Measurements from ENCODE around the gene CDKN1B. TPM values are rescaled to one million over a fixed set of nuclear protein-coding genes. Genes with fewer than 3 reads are reported as not detected.
A peak's percentile ranks its signal among the peaks of the same experiment; 100 is the strongest.

The CDKN1B gene
- total and polyA plus RNA-seq, 2 experiments from 2014 or later, result 9.3 to 27.9 TPM

DNA sequence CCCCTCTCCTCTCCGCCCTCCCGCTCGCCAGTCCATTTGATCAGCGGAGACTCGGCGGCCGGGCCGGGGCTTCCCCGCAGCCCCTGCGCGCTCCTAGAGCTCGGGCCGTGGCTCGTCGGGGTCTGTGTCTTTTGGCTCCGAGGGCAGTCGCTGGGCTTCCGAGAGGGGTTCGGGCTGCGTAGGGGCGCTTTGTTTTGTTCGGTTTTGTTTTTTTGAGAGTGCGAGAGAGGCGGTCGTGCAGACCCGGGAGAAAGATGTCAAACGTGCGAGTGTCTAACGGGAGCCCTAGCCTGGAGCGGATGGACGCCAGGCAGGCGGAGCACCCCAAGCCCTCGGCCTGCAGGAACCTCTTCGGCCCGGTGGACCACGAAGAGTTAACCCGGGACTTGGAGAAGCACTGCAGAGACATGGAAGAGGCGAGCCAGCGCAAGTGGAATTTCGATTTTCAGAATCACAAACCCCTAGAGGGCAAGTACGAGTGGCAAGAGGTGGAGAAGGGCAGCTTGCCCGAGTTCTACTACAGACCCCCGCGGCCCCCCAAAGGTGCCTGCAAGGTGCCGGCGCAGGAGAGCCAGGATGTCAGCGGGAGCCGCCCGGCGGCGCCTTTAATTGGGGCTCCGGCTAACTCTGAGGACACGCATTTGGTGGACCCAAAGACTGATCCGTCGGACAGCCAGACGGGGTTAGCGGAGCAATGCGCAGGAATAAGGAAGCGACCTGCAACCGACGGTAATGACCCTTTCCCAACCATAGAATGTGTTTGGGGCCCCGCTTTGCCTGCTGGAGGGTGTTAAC is 615 bp downstream of the CDKN1B start:
- H3K4me2 ChIP-seq, result peak overlapping the region; percentile 97
- TF ChIP-seq STAT1 (IDR thresholded peaks at IDR 0.05; ENCODE audit: unreplicated experiment) (no peak), ZNF331 (CRISPR knock-in tag; IDR thresholded peaks at IDR 0.05; ENCODE audit: low read depth) (no peak), POLR2AphosphoS5 (IDR thresholded peaks at IDR 0.05; ENCODE audit: low read depth) (no peak), JUNB (IDR thresholded peaks at IDR 0.05; ENCODE audit: unreplicated experiment) (no peak), CREB1 (CRISPR knock-in tag; IDR thresholded peaks at IDR 0.05; ENCODE audit: low read depth) (no peak), REST (IDR thresholded peaks at IDR 0.05; ENCODE audit: unreplicated experiment) (no peak), EZH2 (IDR thresholded peaks at IDR 0.05; ENCODE audit: low read depth, unreplicated experiment) (no peak), ETS1 (IDR thresholded peaks at IDR 0.05) (no peak), NANOG (IDR thresholded peaks at IDR 0.05; ENCODE audit: borderline replicate concordance) (no peak), EZH2phosphoT487 (IDR thresholded peaks at IDR 0.05; ENCODE audit: unreplicated experiment) (no peak)
- TF ChIP-seq, protein P1, sequence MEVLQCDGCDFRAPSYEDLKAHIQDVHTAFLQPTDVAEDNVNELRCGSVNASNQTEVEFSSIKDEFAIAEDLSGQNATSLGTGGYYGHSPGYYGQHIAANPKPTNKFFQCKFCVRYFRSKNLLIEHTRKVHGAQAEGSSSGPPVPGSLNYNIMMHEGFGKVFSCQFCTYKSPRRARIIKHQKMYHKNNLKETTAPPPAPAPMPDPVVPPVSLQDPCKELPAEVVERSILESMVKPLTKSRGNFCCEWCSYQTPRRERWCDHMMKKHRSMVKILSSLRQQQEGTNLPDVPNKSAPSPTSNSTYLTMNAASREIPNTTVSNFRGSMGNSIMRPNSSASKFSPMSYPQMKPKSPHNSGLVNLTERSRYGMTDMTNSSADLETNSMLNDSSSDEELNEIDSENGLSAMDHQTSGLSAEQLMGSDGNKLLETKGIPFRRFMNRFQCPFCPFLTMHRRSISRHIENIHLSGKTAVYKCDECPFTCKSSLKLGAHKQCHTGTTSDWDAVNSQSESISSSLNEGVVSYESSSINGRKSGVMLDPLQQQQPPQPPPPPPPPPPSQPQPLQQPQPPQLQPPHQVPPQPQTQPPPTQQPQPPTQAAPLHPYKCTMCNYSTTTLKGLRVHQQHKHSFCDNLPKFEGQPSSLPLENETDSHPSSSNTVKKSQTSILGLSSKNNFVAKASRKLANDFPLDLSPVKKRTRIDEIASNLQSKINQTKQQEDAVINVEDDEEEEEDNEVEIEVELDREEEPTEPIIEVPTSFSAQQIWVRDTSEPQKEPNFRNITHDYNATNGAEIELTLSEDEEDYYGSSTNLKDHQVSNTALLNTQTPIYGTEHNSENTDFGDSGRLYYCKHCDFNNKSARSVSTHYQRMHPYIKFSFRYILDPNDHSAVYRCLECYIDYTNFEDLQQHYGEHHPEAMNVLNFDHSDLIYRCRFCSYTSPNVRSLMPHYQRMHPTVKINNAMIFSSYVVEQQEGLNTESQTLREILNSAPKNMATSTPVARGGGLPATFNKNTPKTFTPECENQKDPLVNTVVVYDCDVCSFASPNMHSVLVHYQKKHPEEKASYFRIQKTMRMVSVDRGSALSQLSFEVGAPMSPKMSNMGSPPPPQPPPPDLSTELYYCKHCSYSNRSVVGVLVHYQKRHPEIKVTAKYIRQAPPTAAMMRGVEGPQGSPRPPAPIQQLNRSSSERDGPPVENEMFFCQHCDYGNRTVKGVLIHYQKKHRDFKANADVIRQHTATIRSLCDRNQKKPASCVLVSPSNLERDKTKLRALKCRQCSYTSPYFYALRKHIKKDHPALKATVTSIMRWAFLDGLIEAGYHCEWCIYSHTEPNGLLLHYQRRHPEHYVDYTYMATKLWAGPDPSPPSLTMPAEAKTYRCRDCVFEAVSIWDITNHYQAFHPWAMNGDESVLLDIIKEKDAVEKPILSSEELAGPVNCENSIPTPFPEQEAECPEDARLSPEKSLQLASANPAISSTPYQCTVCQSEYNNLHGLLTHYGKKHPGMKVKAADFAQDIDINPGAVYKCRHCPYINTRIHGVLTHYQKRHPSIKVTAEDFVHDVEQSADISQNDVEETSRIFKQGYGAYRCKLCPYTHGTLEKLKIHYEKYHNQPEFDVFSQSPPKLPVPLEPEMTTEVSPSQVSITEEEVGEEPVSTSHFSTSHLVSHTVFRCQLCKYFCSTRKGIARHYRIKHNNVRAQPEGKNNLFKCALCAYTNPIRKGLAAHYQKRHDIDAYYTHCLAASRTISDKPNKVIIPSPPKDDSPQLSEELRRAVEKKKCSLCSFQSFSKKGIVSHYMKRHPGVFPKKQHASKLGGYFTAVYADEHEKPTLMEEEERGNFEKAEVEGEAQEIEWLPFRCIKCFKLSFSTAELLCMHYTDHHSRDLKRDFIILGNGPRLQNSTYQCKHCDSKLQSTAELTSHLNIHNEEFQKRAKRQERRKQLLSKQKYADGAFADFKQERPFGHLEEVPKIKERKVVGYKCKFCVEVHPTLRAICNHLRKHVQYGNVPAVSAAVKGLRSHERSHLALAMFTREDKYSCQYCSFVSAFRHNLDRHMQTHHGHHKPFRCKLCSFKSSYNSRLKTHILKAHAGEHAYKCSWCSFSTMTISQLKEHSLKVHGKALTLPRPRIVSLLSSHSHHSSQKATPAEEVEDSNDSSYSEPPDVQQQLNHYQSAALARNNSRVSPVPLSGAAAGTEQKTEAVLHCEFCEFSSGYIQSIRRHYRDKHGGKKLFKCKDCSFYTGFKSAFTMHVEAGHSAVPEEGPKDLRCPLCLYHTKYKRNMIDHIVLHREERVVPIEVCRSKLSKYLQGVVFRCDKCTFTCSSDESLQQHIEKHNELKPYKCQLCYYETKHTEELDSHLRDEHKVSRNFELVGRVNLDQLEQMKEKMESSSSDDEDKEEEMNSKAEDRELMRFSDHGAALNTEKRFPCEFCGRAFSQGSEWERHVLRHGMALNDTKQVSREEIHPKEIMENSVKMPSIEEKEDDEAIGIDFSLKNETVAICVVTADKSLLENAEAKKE (CRISPR knock-in tag; IDR thresholded peaks at IDR 0.05), result no peak
- peaks cover 60% of the 10 kb centered on the region for H3K4me1 Mint-ChIP-seq
- H3K27me3 Mint-ChIP-seq (ENCODE audit: insufficient read depth, low read depth, poor library complexity), result peaks cover 23% of the 10 kb centered on the region
- H3K4me3 Mint-ChIP-seq, result peak overlapping the region; percentile 96
- H2AFZ ChIP-seq, result peak overlapping the region; percentile 85; the same call in 1 of the 2 replicates
- peak; percentile 50 for ATAC-seq
- H3K4me3 ChIP-seq, result peak overlapping the region; percentile 98
- peaks cover 14% of the 10 kb centered on the region for H3K36me3 ChIP-seq (ENCODE audit: insufficient read depth)
- peaks cover 12% of the 10 kb centered on the region for H3F3A ChIP-seq (replicated peaks; ENCODE audit: low read depth)
- peaks cover 34% of the 10 kb centered on the region for H3K79me2 ChIP-seq (replicated peaks; ENCODE audit: insufficient read depth)
- H3K4me1 ChIP-seq (ENCODE audit: insufficient read depth), result peaks cover 55% of the 10 kb centered on the region
- peaks cover 58% of the 10 kb centered on the region for H3K27me3 ChIP-seq (ENCODE audit: insufficient read depth)
- peak overlapping the region; percentile 94 for H3K27ac ChIP-seq (ENCODE audit: low read depth)
- H3K27ac Mint-ChIP-seq, result peak overlapping the region; percentile 84
- H4K20me1 ChIP-seq (replicated peaks; ENCODE audit: insufficient read depth), result peaks cover 26% of the 10 kb centered on the region
- H3K36me3 Mint-ChIP-seq (ENCODE audit: low read depth), result peaks cover 42% of the 10 kb centered on the region
- no peaks in the 10 kb centered on the region for H3K9me3 Mint-ChIP-seq
- peak; percentile 55 for DNase-seq (ENCODE audit: low spot score)
- no peaks in the 10 kb centered on the region for H3K9me2 ChIP-seq (ENCODE audit: insufficient read depth)

Data from GM23338 (cell line).